ENCODE measurements around the gene ATXN3L.

GRCh38 chrX:13283950-13284546 is 35.8 kb downstream of the ATXN3L start:
- no peak for TF ChIP-seq POLR2A (IDR thresholded peaks at IDR 0.05; ENCODE audit: borderline replicate concordance, extremely low read depth, insufficient read depth, insufficient read length)
- TF ChIP-seq RAD21 (IDR thresholded peaks at IDR 0.05; ENCODE audit: low read depth) = no peak
- TF ChIP-seq MAX (IDR thresholded peaks at IDR 0.05) = no peak
- no peak for TF ChIP-seq CTCF (IDR thresholded peaks at IDR 0.05 in 2 of 3, conservative IDR thresholded peaks at IDR 0.05 in 1 of 3; ENCODE audit: borderline replicate concordance in 1 of 3, insufficient read depth in 1 of 3, low read depth in 2 of 3, low read length in 2 of 3)
- no peak for TF ChIP-seq EZH2phosphoT487 (IDR thresholded peaks at IDR 0.05; ENCODE audit: borderline replicate concordance)
